ENCODE results near the gene KCNQ5.

KCNQ5 gene

DNA sequence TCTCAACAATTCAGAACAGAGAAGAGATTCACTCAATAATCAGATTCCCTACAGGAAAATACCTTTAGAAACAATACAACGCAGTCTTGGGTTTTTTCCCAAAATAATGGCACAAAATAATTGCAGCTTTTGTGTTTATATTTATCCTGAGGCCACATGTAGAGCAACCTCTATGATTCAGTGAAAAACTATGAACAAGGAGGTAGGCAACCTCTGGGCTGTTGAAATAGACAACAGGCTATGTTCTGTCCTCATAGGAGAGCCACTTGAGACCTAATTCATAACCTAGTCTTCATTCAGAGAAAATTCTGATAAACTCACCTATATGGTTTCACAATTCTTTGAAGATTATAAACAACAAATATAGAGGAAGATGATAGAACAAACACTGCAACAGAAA is 485.2 kb downstream of the KCNQ5 start:
- Histone ChIP-seq H3K27me3 (no peaks in the 10 kb centered on the region), H3K27ac (no peak overlapping the region), H3K4me1 (peaks cover 0 to 2% (median 0%) of the 10 kb centered on the region in 4 donors), H3K4me3 (no peak overlapping the region), H3K9me3 (no peaks in the 10 kb centered on the region), H3K36me3 (no peaks in the 10 kb centered on the region)
- TF ChIP-seq, protein P1, sequence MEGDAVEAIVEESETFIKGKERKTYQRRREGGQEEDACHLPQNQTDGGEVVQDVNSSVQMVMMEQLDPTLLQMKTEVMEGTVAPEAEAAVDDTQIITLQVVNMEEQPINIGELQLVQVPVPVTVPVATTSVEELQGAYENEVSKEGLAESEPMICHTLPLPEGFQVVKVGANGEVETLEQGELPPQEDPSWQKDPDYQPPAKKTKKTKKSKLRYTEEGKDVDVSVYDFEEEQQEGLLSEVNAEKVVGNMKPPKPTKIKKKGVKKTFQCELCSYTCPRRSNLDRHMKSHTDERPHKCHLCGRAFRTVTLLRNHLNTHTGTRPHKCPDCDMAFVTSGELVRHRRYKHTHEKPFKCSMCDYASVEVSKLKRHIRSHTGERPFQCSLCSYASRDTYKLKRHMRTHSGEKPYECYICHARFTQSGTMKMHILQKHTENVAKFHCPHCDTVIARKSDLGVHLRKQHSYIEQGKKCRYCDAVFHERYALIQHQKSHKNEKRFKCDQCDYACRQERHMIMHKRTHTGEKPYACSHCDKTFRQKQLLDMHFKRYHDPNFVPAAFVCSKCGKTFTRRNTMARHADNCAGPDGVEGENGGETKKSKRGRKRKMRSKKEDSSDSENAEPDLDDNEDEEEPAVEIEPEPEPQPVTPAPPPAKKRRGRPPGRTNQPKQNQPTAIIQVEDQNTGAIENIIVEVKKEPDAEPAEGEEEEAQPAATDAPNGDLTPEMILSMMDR (IDR thresholded peaks at IDR 0.05): no peak
- DNase-seq: no peak
- intact Hi-C loops (cut with DNase I; ENCODE audit: low total_unique reads): no loop called here

DNA sequence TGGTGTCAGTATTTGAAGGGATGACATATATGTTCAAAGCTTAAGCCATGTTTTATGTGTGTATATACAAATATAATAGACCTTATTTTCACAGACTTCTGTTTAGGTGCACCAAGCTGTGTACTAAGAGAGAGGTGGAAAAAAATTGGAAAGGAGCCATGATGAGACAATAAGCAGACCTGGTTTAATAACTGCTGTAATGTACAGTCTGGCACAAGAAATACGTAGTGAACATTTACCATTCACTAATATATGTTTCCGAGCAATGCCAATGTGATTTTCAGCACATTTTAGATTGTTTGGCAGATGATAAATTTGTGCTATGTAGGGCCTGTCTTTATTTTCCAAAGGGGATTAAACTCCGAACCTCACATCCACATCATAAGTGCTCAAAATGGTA is 487.1 kb downstream of the KCNQ5 start:
- TF ChIP-seq, protein P1 (IDR thresholded peaks at IDR 0.05): no peak
- DNase-seq: no peak
- H3K4me1 ChIP-seq: peaks cover 0 to 2% (median 0%) of the 10 kb centered on the region in 4 donors

DNA sequence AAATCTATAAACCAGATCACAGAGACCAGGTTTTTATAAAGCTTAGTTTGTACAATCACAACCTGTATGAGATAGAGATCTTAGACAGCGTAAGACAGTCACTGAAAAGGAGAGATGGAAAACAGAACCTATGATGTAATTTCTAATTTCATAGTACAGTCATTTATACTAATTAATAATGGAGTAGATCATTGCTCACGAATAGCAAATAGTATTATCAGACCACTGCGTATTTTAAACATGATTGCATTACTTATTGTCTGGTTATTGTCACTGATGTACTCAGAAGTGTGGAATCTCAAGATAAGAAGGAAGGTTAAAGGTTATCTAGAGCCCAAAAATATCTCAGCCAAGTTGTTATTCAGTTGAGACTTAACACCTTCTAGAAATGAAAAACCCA is 487.8 kb downstream of the KCNQ5 start:
- DNase-seq: no peak
- Histone ChIP-seq H3K9me3 (no peaks in the 10 kb centered on the region), H3K4me3 (no peak overlapping the region), H3K27me3 (no peaks in the 10 kb centered on the region), H3K36me3 (no peaks in the 10 kb centered on the region), H3K27ac (no peak overlapping the region), H3K4me1 (peaks cover 0 to 2% (median 0%) of the 10 kb centered on the region in 4 donors)
- intact Hi-C loops (cut with DNase I; ENCODE audit: low total_unique reads): no loop called here
- TF ChIP-seq, protein P1 (IDR thresholded peaks at IDR 0.05): no peak

More for the DNA sequence above, 487.1 kb downstream of the KCNQ5 start:
- H3K36me3 ChIP-seq: no peaks in the 10 kb centered on the region
- intact Hi-C loops (cut with DNase I; ENCODE audit: low total_unique reads): no loop called here
- no peaks in the 10 kb centered on the region for H3K9me3 ChIP-seq
- no peak overlapping the region for H3K4me3 ChIP-seq
- no peaks in the 10 kb centered on the region for H3K27me3 ChIP-seq
- H3K27ac ChIP-seq: no peak overlapping the region

DNA sequence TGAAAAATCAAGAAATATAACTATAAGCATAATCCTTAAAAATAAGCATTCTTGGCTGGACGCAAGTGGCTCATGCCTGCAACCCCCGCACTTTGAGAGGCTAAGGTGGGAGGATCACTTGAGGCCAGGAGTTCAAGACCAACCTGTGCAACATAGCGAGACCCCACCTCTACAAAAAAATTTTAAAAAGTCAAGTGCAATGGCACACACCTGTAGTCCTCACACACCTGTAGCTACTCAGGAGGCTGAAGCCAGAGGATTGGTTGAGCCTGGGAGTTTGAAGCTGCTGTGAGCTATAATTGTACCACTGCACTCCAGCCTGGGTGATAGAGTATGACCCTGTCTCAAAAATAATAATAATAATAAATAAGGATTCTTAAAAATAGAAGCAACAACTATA is 494.5 kb downstream of the KCNQ5 start:
- DNase-seq: no peak
- TF ChIP-seq, protein P1 (IDR thresholded peaks at IDR 0.05): no peak
- Histone ChIP-seq H3K4me3 (no peak overlapping the region), H3K27ac (no peak overlapping the region), H3K36me3 (no peaks in the 10 kb centered on the region), H3K4me1 (no peaks in the 10 kb centered on the region), H3K9me3 (no peaks in the 10 kb centered on the region), H3K27me3 (no peaks in the 10 kb centered on the region)
- intact Hi-C loops (cut with DNase I; ENCODE audit: low total_unique reads): no loop called here

DNA sequence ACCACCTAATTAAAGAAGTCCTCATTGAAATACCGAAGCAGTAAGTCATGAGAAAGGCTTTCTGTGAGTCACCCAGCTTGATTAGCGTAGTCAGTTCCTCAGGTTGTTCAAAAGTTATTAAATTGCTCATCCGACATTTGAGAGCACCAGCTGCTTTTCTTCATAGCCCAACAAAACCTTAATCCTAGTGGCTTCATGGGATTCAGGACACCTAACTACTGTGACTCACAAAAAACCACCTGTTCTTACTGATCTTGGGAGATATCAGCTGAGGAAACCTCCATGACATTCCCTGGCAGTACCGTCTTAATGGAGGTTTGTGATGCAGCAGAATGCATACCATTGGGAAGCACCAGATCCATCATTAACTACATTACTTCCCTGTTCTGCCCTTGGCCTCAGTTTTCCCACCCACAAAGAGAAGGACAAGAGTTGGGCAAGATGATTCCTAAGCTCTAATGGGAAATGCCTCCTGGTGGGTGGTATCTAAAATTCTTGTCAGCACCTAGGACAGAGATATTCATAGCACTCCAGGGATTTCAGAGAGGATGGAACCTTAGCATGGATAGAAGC is 499.6 kb downstream of the KCNQ5 start:
- Histone ChIP-seq H3K4me3 (no peak overlapping the region), H3K27me3 (no peaks in the 10 kb centered on the region), H3K27ac (no peak overlapping the region), H3K36me3 (no peaks in the 10 kb centered on the region), H3K9me3 (no peaks in the 10 kb centered on the region), H3K4me1 (no peaks in the 10 kb centered on the region)
- intact Hi-C loops (cut with DNase I; ENCODE audit: low total_unique reads): no loop called here
- TF ChIP-seq, protein P1 (IDR thresholded peaks at IDR 0.05): no peak
- no peak for DNase-seq
